RPMI7951 (cell line): Measurements from ENCODE around the gene EXOC3. TPM values are rescaled to one million over a fixed set of nuclear protein-coding genes. Genes with fewer than 3 reads are reported as not detected.
A peak's percentile ranks its signal among the peaks of the same experiment; 100 is the strongest.
"Not testable (repeated sequence)": the region's sequence is repeated elsewhere in the genome, so short reads cannot be mapped to it uniquely, and the experiment has no call there.

Experiments
- DNase-seq: peaks from one replicate; pipeline ENCODE4 v3.0.0-alpha.2; 2012; ENCODE audit warnings: low read depth
- total RNA-seq: library from RNA; depleted of rRNA; stranded (reverse); fragments of >200 nt; shearing (Covaris generic); gene quantifications from 2 replicates; pipeline ENCODE4 v1.2.3, GENCODE V29; 2014

The EXOC3 gene
- total RNA-seq, 1 experiment from 2014 or later, result 22.7 TPM

GRCh38 chr5:472656-473550, 29.9 kb downstream of the EXOC3 start:
- DNase-seq, result peak; percentile 77

- peak; percentile 38 for DNase-seq
Measured at GRCh38 chr5:473551-474192, 30.7 kb downstream of the EXOC3 start.

GRCh38 chr5:474232-474839, 31.4 kb downstream of the EXOC3 start:
- DNase-seq, result not testable (repeated sequence)

GRCh38 chr5:474840-475661, 32.1 kb downstream of the EXOC3 start:
- no peak for DNase-seq

GRCh38 chr5:475704-476101, 32.7 kb downstream of the EXOC3 start:
- DNase-seq, result no peak

- DNase-seq, result no peak
Measured at GRCh38 chr5:476102-476813, 33.3 kb downstream of the EXOC3 start.

GRCh38 chr5:476814-477175, 33.8 kb downstream of the EXOC3 start:
- no peak for DNase-seq

GRCh38 chr5:477247-477646, 34.3 kb downstream of the EXOC3 start:
- no peak for DNase-seq

- no peak for DNase-seq
Measured at GRCh38 chr5:477871-478270, 34.9 kb downstream of the EXOC3 start.

- no peak for DNase-seq
Measured at GRCh38 chr5:478369-478981, 35.5 kb downstream of the EXOC3 start.

GRCh38 chr5:478982-479535, 36.1 kb downstream of the EXOC3 start:
- no peak for DNase-seq

- DNase-seq, result no peak
Measured at GRCh38 chr5:479566-480319, 36.8 kb downstream of the EXOC3 start.

GRCh38 chr5:481347-481746, 38.4 kb downstream of the EXOC3 start:
- no peak for DNase-seq

GRCh38 chr5:482021-482420, 39.0 kb downstream of the EXOC3 start:
- DNase-seq, result no peak

- no peak for DNase-seq
Measured at GRCh38 chr5:482506-482905, 39.5 kb downstream of the EXOC3 start.

GRCh38 chr5:483011-483410, 40.0 kb downstream of the EXOC3 start:
- DNase-seq, result no peak

- DNase-seq, result no peak
Measured at GRCh38 chr5:483434-484140, 40.6 kb downstream of the EXOC3 start.

GRCh38 chr5:484556-484955, 41.6 kb downstream of the EXOC3 start:
- no peak for DNase-seq
